SK-N-SH treated with all-trans-retinoic acid at 6 μM for 48 hours (cell line): Measurements from ENCODE around the gene PTTG1IP.

ENCODE experiments used
- ATAC-seq: fragments of 200-7000 bp; cut with Tn5 transposase; 3 replicates; pipeline ENCODE4 v1.9.1; 2020; ENCODE audit warnings: mild to moderate bottlenecking, moderate library complexity
- ARNTL ChIP-seq: fragments of 450-650 bp; formaldehyde crosslinking; IDR thresholded peaks from 2 replicates; pipeline ENCODE4 v1.5.0; 2020; ENCODE audit warnings: low read depth, mild to moderate bottlenecking, moderate library complexity, borderline replicate concordance
- BACH2 ChIP-seq: fragments of 250-450 bp; sonication (Bioruptor Pico); IDR thresholded peaks from 2 replicates; pipeline ENCODE4 v1.9.0; 2021; ENCODE audit warnings: mild to moderate bottlenecking, borderline replicate concordance
- CREB5 ChIP-seq: fragments of 250-450 bp; sonication (Bioruptor Pico); IDR thresholded peaks from 2 replicates; pipeline ENCODE4 v1.5.1; 2020; ENCODE audit warnings: low read depth, mild to moderate bottlenecking, moderate library complexity
- CSDC2 ChIP-seq: fragments of 250-450 bp; sonication (Bioruptor Pico); IDR thresholded peaks from 2 replicates; pipeline ENCODE4 v1.5.0; 2020; ENCODE audit warnings: mild to moderate bottlenecking, moderate library complexity
- CSRNP3 ChIP-seq: fragments of 250-450 bp; sonication (Bioruptor Pico); IDR thresholded peaks from 2 replicates; pipeline ENCODE4 v1.5.1; 2021; ENCODE audit warnings: mild to moderate bottlenecking, moderate library complexity
- ESRRG ChIP-seq: fragments of 250-450 bp; sonication (Bioruptor Pico); IDR thresholded peaks from 2 replicates; pipeline ENCODE4 v1.6.1; 2021; ENCODE audit warnings: mild to moderate bottlenecking
- GLIS3 ChIP-seq: fragments of 250-450 bp; sonication (Bioruptor Pico); IDR thresholded peaks from 2 replicates; pipeline ENCODE4 v1.5.0; 2020; ENCODE audit warnings: mild to moderate bottlenecking, moderate library complexity
- ISL1 ChIP-seq: fragments of 250-450 bp; sonication (Bioruptor Pico); IDR thresholded peaks from 2 replicates; pipeline ENCODE4 v2.1.2; 2022; ENCODE audit warnings: mild to moderate bottlenecking, moderate library complexity
- OSR1 ChIP-seq: fragments of 250-450 bp; sonication (Bioruptor Pico); IDR thresholded peaks from 2 replicates; pipeline ENCODE4 v1.8.0; 2022; ENCODE audit warnings: moderate library complexity, mild to moderate bottlenecking, inconsistent platforms
- PATZ1 ChIP-seq: fragments of 250-450 bp; sonication (Bioruptor Pico); IDR thresholded peaks from 2 replicates; pipeline ENCODE4 v1.8.0; 2020; ENCODE audit warnings: mild to moderate bottlenecking, moderate library complexity, borderline replicate concordance
- POU6F1 ChIP-seq: fragments of 250-450 bp; sonication (Bioruptor Pico); IDR thresholded peaks from 2 replicates; pipeline ENCODE4 v1.8.0; 2021; ENCODE audit warnings: low read depth, mild to moderate bottlenecking, moderate library complexity, borderline replicate concordance
- PPARA ChIP-seq: fragments of 250-450 bp; sonication (Bioruptor Pico); IDR thresholded peaks from 2 replicates; pipeline ENCODE4 v1.5.0; 2020; ENCODE audit warnings: mild to moderate bottlenecking, borderline replicate concordance
- RARB ChIP-seq: fragments of 250-450 bp; sonication (Bioruptor Pico); IDR thresholded peaks from 2 replicates; pipeline ENCODE4 v1.8.0; 2021; ENCODE audit warnings: mild to moderate bottlenecking, moderate library complexity
- SNAI2 ChIP-seq: fragments of 250-450 bp; sonication (Bioruptor Pico); IDR thresholded peaks from 2 replicates; pipeline ENCODE4 v1.5.0; 2020; ENCODE audit warnings: mild to moderate bottlenecking, moderate library complexity
- TCF4 ChIP-seq: fragments of 250-450 bp; sonication (Bioruptor Pico); IDR thresholded peaks from 2 replicates; pipeline ENCODE4 v1.8.0; 2021; ENCODE audit warnings: mild to moderate bottlenecking, moderate library complexity, borderline replicate concordance
- TOX ChIP-seq: fragments of 250-450 bp; sonication (Bioruptor Pico); IDR thresholded peaks from 2 replicates; pipeline ENCODE4 v1.8.0; 2021; ENCODE audit warnings: mild to moderate bottlenecking, moderate library complexity, borderline replicate concordance
- ZC3H10 ChIP-seq: fragments of 250-450 bp; sonication (Bioruptor Pico); IDR thresholded peaks from 2 replicates; pipeline ENCODE4 v1.5.1; 2021; ENCODE audit warnings: mild to moderate bottlenecking, moderate library complexity
- ZFP3 ChIP-seq: fragments of 250-450 bp; sonication (Bioruptor Pico); IDR thresholded peaks from 2 replicates; pipeline ENCODE4 v1.5.0; 2020; ENCODE audit warnings: mild to moderate bottlenecking, moderate library complexity
- ZNF565 ChIP-seq: fragments of 450-650 bp; formaldehyde crosslinking; conservative IDR thresholded peaks from 2 replicates; pipeline ENCODE4 v1.5.0; 2020; ENCODE audit warnings: low read depth, mild to moderate bottlenecking, moderate library complexity
- ZNF70 ChIP-seq: fragments of 450-650 bp; formaldehyde crosslinking; IDR thresholded peaks from 2 replicates; pipeline ENCODE4 v1.5.0; 2020; ENCODE audit warnings: mild to moderate bottlenecking, moderate library complexity
- ZNF8 ChIP-seq: fragments of 450-650 bp; formaldehyde crosslinking; IDR thresholded peaks from 2 replicates; pipeline ENCODE4 v1.5.0; 2020; ENCODE audit warnings: mild to moderate bottlenecking, moderate library complexity

Gene PTTG1IP

GRCh38 chr21:44812640-44813039 is 60.9 kb downstream of the PTTG1IP start:
- no peak for ATAC-seq
- TF ChIP-seq CSDC2 (CRISPR knock-in tag): no peak

- no peak for ATAC-seq
- TF ChIP-seq TCF4 (CRISPR knock-in tag) (no peak), ZC3H10 (CRISPR knock-in tag) (no peak), ZNF8 (CRISPR knock-in tag) (no peak), PATZ1 (no peak), ARNTL (CRISPR knock-in tag) (no peak), ZFP3 (CRISPR knock-in tag) (no peak), ZNF565 (CRISPR knock-in tag) (no peak), PPARA (CRISPR knock-in tag) (no peak), ISL1 (CRISPR knock-in tag) (no peak), GLIS3 (CRISPR knock-in tag) (no peak), TOX (CRISPR knock-in tag) (no peak), SNAI2 (CRISPR knock-in tag) (no peak), RARB (CRISPR knock-in tag) (no peak), BACH2 (CRISPR knock-in tag) (no peak), CSRNP3 (CRISPR knock-in tag) (no peak), POU6F1 (CRISPR knock-in tag) (no peak), ZNF70 (CRISPR knock-in tag) (no peak), CSDC2 (CRISPR knock-in tag) (no peak)
These were observed 62.7 kb downstream of the PTTG1IP start for GRCh38 chr21:44810779-44811178.

- no peak for ATAC-seq
- TF ChIP-seq ZFP3 (CRISPR knock-in tag) (no peak), ZNF565 (CRISPR knock-in tag) (no peak), CSRNP3 (CRISPR knock-in tag) (no peak), GLIS3 (CRISPR knock-in tag) (no peak), RARB (CRISPR knock-in tag) (no peak), TCF4 (CRISPR knock-in tag) (no peak), ZNF8 (CRISPR knock-in tag) (no peak), BACH2 (CRISPR knock-in tag) (no peak), OSR1 (CRISPR knock-in tag) (no peak), CSDC2 (CRISPR knock-in tag) (no peak), ISL1 (CRISPR knock-in tag) (no peak), SNAI2 (CRISPR knock-in tag) (no peak), CREB5 (CRISPR knock-in tag) (no peak)
These were observed 67.6 kb downstream of the PTTG1IP start for GRCh38 chr21:44805859-44806258.

- no peak for ATAC-seq
- TF ChIP-seq ZFP3 (CRISPR knock-in tag) (no peak), PPARA (CRISPR knock-in tag) (no peak), ZNF565 (CRISPR knock-in tag) (no peak), ZC3H10 (CRISPR knock-in tag) (no peak), GLIS3 (CRISPR knock-in tag) (no peak), ESRRG (CRISPR knock-in tag) (no peak), TCF4 (CRISPR knock-in tag) (no peak), OSR1 (CRISPR knock-in tag) (no peak)
These were observed 68.3 kb downstream of the PTTG1IP start for GRCh38 chr21:44805226-44805625.
